GM12872 (cell line): Measurements from ENCODE around the gene KLHL14.

Source experiments
- TF ChIP-seq, protein P1 (sequence below): IDR thresholded peaks from 3 replicates; pipeline ENCODE4 v1.5.1; 2011; ENCODE audit warnings: low read depth, mild to moderate bottlenecking, low read length, moderate library complexity; ENCODE audit not compliant: insufficient read depth

KLHL14 gene

GRCh38 chr18:32776561-32776960 is 3.7 kb upstream of the KLHL14 start:
- TF ChIP-seq, protein P1, sequence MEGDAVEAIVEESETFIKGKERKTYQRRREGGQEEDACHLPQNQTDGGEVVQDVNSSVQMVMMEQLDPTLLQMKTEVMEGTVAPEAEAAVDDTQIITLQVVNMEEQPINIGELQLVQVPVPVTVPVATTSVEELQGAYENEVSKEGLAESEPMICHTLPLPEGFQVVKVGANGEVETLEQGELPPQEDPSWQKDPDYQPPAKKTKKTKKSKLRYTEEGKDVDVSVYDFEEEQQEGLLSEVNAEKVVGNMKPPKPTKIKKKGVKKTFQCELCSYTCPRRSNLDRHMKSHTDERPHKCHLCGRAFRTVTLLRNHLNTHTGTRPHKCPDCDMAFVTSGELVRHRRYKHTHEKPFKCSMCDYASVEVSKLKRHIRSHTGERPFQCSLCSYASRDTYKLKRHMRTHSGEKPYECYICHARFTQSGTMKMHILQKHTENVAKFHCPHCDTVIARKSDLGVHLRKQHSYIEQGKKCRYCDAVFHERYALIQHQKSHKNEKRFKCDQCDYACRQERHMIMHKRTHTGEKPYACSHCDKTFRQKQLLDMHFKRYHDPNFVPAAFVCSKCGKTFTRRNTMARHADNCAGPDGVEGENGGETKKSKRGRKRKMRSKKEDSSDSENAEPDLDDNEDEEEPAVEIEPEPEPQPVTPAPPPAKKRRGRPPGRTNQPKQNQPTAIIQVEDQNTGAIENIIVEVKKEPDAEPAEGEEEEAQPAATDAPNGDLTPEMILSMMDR, result no peak

- TF ChIP-seq, protein P1, result no peak
Measured at GRCh38 chr18:32775628-32776027, 2.8 kb upstream of the KLHL14 start.

GRCh38 chr18:32773382-32773712 is 524 bp upstream of the KLHL14 start:
- TF ChIP-seq, protein P1, result no peak

DNA sequence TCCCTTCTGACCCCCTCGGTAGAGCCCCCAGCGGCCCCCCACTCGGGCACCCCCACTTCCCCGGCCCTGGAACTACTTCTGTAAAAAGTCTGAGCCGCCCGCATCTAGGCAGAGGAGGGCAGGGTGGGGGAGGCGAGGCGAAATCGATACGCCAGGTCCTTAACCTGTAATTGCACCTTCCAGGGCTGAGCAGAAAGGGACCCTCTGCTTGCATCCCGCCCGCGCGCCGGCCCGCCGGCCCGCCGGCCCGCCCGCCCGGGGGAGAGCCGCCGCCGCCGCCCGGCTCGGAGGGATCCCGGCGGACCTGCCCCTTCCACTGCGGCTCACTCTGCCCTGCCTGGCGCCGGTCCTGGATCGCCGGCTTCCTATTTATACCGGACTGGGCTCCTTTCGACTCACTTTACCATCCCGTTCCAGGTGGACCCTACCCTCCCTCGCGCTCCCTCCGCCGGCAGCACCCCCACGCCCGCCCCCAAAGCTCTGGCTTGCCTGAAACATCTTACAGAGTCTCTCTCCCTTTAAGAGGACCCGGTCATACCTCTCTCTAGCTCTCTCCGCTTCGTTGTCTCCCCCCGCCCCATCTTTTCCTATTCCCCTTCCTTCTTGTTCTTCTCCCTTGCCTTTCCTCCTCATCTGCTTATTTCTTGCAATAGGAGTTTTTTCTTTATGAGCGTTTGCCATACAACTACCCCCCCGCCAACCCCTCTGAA is 797 bp downstream of the KLHL14 start:
- TF ChIP-seq, protein P1, result no peak

GRCh38 chr18:32771169-32771751 is 1.6 kb downstream of the KLHL14 start:
- TF ChIP-seq, protein P1, result no peak

DNA sequence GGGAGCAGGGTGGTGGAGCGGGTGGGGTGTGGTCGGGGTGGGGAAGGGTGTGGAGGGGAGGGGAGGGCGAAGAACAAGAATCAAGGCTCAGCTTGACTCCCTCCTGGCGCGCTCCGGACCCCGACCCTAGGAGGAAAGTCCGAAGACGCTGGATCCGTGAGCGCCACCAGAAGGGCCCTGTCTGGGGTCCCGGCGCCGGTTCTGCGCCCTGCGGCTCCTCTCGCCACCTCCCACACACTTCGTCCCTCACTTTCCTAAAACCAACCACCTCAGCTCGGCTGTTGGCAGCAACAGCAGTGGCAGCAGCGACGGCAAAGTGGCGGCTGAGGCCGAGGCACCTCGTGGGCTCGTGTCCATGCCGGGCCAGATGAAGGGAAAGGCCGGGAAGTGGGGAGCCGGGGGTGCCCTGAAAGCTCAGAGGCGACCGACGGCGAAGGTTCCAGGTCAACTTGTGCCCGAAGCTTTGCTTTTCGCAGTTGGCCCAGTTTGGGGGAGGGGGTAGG is 2.1 kb downstream of the KLHL14 start:
- TF ChIP-seq, protein P1, result no peak

DNA sequence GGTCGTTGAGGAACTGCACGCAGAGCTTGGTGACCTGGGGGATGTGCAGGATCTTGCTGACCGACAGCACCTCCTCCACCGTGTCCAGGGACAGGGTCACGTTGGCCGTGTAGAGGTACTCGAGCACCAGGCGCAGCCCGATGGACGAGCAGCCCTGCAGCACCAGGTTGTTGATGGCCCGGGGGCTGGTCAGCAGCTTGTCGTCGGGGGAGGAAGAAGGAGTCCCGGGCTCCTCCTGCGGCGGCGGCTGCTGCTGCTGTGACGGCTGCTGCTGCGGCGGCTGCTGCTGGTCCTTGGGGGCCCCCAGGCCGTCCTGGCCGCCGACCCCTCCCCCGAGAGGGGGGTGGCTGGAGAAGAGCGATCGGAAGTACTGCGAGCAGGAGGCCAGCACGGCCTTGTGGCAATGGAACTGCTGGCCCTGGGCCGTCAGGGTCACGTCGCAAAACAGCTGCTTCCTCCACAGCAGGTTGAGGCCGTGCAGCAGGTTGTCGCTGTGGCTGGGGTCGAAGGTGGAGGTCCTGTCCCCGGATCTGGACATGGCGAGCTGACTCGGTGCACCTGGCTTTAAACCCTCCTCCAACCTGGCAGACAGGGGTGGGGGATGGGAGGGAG is 2.7 kb downstream of the KLHL14 start:
- TF ChIP-seq, protein P1, result no peak
